ENCODE data around the gene ZFP2.
"Not testable (repeated sequence)": the region's sequence is repeated elsewhere in the genome, so short reads cannot be mapped to it uniquely, and the experiment has no call there.

DNA sequence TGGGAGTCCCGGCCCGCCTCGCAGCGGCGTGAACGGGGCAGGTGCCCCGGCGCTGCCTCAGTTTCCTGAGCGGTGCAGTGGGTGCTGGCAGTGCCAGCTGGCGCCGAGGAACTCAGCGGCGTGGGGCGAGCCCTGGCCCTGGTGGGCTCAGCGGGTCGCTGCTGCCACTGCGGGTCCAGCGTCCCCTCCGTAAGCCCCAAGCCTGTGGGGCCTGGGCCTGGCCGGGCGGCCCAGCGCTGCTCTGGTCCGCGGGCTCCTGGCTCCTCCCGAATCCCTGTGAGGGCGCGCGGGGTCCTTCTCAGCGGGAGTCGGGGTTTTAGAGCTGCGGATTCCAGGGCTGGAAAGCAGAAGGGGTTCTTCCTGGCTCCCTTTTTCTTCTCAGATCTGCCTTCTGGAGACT lies 35.1 kb upstream of the ZFP2 start:
- TF ChIP-seq, protein P1, sequence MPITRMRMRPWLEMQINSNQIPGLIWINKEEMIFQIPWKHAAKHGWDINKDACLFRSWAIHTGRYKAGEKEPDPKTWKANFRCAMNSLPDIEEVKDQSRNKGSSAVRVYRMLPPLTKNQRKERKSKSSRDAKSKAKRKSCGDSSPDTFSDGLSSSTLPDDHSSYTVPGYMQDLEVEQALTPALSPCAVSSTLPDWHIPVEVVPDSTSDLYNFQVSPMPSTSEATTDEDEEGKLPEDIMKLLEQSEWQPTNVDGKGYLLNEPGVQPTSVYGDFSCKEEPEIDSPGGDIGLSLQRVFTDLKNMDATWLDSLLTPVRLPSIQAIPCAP (CRISPR knock-in tag; IDR thresholded peaks at IDR 0.05; ENCODE audit: low read depth), result not testable (repeated sequence)
- TF ChIP-seq SRSF1 (optimal IDR thresholded peaks at IDR 0.05; ENCODE audit: low read depth, low read length); ZNF564 (CRISPR knock-in tag; IDR thresholded peaks at IDR 0.05); PAF1 (CRISPR knock-in tag; IDR thresholded peaks at IDR 0.05); PAX8 (CRISPR knock-in tag; IDR thresholded peaks at IDR 0.05; ENCODE audit: borderline replicate concordance); ZNF335 (CRISPR knock-in tag; IDR thresholded peaks at IDR 0.05): not testable (repeated sequence)
- TF ChIP-seq, protein P2, sequence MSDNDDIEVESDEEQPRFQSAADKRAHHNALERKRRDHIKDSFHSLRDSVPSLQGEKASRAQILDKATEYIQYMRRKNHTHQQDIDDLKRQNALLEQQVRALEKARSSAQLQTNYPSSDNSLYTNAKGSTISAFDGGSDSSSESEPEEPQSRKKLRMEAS (IDR thresholded peaks at IDR 0.05), result not testable (repeated sequence)
- TF ChIP-seq, protein P3, sequence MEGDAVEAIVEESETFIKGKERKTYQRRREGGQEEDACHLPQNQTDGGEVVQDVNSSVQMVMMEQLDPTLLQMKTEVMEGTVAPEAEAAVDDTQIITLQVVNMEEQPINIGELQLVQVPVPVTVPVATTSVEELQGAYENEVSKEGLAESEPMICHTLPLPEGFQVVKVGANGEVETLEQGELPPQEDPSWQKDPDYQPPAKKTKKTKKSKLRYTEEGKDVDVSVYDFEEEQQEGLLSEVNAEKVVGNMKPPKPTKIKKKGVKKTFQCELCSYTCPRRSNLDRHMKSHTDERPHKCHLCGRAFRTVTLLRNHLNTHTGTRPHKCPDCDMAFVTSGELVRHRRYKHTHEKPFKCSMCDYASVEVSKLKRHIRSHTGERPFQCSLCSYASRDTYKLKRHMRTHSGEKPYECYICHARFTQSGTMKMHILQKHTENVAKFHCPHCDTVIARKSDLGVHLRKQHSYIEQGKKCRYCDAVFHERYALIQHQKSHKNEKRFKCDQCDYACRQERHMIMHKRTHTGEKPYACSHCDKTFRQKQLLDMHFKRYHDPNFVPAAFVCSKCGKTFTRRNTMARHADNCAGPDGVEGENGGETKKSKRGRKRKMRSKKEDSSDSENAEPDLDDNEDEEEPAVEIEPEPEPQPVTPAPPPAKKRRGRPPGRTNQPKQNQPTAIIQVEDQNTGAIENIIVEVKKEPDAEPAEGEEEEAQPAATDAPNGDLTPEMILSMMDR (CRISPR knock-in tag; IDR thresholded peaks at IDR 0.05), result not testable (repeated sequence)
